ENCODE data around the gene PXYLP1.

PXYLP1 gene

DNA sequence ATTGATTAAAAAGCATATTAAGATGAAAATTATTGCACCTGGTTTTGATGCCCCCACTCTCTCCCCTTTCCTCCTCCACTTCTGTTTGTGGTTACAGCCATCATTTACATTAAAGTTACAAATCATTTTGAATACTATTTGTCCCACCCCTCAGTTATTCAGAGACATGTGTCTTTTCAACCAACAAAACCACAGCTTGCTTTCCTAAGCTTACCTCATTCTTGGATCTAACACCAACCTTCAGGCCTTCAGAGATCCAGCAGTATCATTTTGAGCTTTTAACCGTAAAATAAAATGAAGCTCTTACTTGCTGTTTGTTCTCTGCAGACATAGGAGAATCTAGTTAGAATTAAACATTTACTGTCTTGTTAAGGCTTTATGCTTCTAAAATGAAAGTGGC lies 4.7 kb downstream of the PXYLP1 start:
- DNase-seq (ENCODE audit: low spot score) = no peak
- TF ChIP-seq, protein P1, sequence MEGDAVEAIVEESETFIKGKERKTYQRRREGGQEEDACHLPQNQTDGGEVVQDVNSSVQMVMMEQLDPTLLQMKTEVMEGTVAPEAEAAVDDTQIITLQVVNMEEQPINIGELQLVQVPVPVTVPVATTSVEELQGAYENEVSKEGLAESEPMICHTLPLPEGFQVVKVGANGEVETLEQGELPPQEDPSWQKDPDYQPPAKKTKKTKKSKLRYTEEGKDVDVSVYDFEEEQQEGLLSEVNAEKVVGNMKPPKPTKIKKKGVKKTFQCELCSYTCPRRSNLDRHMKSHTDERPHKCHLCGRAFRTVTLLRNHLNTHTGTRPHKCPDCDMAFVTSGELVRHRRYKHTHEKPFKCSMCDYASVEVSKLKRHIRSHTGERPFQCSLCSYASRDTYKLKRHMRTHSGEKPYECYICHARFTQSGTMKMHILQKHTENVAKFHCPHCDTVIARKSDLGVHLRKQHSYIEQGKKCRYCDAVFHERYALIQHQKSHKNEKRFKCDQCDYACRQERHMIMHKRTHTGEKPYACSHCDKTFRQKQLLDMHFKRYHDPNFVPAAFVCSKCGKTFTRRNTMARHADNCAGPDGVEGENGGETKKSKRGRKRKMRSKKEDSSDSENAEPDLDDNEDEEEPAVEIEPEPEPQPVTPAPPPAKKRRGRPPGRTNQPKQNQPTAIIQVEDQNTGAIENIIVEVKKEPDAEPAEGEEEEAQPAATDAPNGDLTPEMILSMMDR (IDR thresholded peaks at IDR 0.05; ENCODE audit: extremely low read depth, missing control alignments) = no peak

DNA sequence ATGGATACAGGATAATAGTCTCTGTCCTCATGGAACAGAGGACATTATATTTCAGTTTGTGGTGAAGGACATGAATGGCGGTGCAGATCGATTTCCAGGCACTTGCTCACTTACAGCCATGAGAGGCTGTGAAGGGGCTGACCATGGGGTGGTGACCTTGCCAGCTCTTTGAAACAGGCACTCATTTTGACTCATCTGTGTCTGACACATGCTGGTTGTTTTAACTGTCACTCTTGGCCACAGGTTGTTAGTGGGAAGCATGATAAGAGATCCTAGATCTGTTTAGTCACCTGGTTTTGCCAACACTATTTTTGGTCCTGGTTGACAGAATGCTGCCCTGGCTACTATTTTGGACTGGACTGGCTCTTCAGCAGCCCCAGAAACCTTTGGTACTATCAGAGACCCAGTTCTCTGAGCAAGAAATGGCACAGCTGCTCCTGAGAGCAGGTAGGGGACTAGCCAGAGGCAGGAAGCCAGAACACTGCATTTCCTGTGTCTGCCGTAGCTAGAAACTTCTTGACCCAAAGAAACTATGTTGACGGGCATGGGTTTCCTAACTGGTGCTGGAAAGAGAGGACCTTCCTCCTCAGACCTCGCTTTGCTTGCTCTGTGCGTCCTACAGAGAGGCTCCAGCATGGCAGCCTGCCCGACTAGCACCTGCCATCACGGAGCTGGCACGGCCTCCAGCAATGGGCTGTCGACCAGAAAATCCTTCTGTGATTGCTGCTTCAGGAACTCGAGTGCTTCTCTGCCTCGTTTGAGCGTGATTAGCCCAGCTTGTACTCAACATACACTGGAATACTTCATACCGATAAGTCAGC lies 6.3 kb downstream of the PXYLP1 start:
- TF ChIP-seq, protein P1 (IDR thresholded peaks at IDR 0.05; ENCODE audit: extremely low read depth, missing control alignments) = no peak
- DNase-seq (ENCODE audit: low spot score) = no peak

DNA sequence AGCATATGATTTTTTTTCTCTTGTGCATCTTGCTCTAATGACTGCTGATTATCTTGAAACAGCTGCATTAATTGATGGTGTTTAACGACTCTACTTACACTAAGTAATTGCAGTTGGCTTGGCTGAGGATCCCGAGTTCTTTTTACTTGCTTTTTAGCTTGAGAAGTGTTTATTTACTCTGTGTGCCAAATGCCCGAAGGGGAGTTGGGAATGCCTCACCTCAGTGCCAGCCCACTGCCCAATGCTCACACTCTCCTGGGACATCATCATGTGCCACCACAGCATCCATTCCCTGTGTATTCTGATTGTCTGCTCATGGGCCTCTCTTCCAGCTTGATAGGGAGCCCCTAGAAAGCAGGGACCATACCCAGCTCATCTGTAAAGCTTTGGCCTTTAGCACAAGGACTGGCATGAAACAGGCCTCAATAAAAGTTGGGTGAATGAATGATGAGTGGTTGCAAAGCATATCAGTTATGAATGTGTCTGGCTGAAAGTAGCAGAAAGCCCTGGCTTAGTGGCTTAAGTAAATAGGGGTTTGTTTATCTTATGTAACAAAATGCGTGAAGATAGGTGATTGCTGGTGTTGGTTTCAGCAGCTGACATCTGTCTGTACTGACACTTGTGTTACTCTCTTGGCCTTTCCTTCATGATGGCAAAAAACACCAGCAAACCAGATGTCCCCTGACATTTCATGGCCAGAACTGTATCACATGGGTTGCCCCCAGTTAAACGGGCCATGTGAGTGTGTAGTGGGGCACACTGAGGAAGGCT lies 8.1 kb downstream of the PXYLP1 start:
- DNase-seq (ENCODE audit: low spot score) = no peak
- TF ChIP-seq, protein P1 (IDR thresholded peaks at IDR 0.05; ENCODE audit: extremely low read depth, missing control alignments) = no peak

DNA sequence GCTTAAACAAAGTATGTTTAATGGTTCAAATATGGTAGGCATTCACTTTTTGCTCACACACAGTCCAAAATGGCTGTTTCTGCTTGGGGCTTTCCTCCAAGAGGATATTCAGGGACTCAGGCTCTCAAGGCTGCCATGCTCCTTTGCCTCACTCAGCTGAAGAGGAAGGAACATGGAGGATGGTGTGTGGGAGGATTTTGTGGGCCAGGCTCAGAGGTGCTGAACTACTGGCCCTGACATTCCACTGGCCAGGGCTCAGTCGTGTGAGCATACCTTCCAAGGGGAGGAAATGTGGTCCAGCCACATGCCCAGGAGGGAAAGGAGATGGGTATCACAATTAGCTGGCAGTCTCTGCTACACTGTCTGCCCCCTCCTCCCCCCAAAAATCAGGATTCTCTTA lies 8.7 kb downstream of the PXYLP1 start:
- TF ChIP-seq, protein P1 (IDR thresholded peaks at IDR 0.05; ENCODE audit: extremely low read depth, missing control alignments) = no peak
- no peak for DNase-seq (ENCODE audit: low spot score)

DNA sequence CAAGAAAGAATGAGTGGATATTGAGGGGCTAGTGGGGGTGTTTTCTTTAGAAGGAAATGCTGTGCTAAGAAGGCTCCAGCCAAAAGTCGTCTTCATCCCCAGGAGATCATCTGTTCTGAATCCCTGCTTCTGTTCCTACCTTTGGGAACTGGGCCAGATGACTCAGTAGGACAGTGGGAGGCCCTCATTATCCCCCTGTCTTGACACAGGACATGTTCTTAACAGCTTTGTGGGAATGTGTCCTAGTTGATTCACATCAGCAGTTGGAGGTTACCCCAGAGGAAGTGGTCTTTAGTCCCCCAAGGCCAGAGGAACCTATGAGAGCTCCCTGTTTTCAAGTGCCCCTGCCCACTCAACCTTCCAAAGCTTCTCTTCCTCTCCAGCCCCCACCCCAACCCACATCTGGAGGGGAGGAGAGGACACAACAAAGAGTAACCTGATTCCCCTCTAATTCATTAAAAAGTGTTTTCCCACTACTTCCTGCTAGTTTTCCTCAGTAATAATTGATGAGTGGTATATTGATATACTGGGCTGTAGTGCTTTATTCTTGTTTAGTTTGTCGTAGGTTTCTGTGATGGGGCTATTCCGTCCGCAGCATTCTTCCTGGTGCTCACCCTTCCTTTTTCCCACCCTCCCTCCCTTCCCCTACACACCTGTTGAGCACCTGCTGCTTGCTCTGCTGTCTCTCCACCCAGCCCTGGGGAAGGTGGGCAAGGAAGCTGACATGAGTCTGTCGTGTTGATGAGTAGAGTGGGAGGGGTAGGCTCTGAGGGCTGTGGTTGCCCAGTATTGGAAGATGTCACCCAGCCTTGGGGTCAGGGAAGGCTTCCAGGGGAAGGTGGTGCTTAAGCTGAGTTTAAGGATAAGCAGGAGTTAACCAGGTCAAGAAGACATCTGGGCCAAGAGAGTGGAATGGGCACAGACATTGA lies 9.3 kb downstream of the PXYLP1 start:
- TF ChIP-seq, protein P1 (IDR thresholded peaks at IDR 0.05; ENCODE audit: extremely low read depth, missing control alignments) = no peak
- no peak for DNase-seq (ENCODE audit: low spot score)

DNA sequence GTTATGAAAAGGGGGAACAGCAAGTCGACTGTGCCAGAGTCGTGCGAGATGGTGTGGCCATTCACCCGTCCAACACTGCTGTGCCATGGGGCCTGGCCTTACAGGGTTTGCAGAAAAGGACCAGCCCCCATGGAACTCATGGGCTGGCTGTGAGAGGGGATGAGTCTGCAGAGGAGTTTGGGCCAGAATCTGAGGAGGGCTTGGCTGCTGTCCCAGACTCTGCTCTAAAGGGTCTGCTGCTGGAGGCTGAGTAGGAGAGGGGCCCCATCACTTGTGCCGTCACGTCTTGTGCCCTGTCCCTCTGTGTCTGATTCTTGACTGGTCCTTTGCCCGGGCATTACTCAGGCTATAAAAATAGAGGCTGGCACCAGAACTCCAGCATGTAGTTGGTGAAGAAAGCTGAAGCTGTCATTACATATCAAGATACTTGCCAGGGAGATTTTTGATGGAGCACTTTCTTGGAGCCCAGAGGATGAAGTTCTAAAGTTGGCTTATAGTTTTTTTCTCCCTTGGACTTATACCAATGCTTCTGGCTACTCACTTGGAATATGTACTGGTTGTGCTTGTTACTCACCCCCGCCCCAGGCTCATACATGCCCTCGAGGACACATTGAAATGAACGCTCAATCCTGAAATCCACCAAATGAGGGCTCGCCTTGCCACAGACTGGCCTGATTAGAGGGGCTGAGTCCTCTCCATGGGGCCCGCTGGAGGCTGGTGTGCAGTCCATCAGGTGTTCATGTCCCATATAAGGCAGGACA lies 10.2 kb downstream of the PXYLP1 start:
- no peak for DNase-seq (ENCODE audit: low spot score)
- TF ChIP-seq, protein P1 (IDR thresholded peaks at IDR 0.05; ENCODE audit: extremely low read depth, missing control alignments) = peak; percentile 3
